Uterus (tissue), 4 donors: ENCODE data around the gene ALDH9A1. TPM values are rescaled to one million over a fixed set of nuclear protein-coding genes. Genes with fewer than 3 reads are reported as not detected.
"Not testable (repeated sequence)": the region's sequence is repeated elsewhere in the genome, so short reads cannot be mapped to it uniquely, and the experiment has no call there.

ENCODE experiments used
- DNase-seq, 2 donors: peaks; one replicate each; pipeline ENCODE4 v3.0.0-alpha.2; 2019 to 2020
- H3K27ac ChIP-seq, 2 donors: fragments of 200-600 bp; sonication (generic); 1 replicate in 1 of 2; 2 replicates in 1 of 2; pipeline ENCODE4 v1.5.1; 2016 to 2018
- H3K27me3 ChIP-seq, 2 donors: fragments of 200-600 bp; sonication (generic); one replicate each; pipeline ENCODE4 v1.5.1; 2018 to 2019; ENCODE audit warnings: control low read depth in 1 of 2
- H3K36me3 ChIP-seq, 2 donors: fragments of 200-600 bp; sonication (generic); one replicate each; pipeline ENCODE4 v1.5.1; 2019; ENCODE audit warnings: control low read depth in 1 of 2
- H3K4me1 ChIP-seq, 2 donors: fragments of 200-600 bp; sonication (generic); one replicate each; pipeline ENCODE4 v1.5.1; 2018 to 2019; ENCODE audit warnings: control low read depth in 1 of 2
- H3K4me3 ChIP-seq, 2 donors: fragments of 200-600 bp; sonication (generic); 1 replicate in 1 of 2; 2 replicates in 1 of 2; pipeline ENCODE4 v1.5.1; 2018 to 2019; ENCODE audit warnings: mild to moderate bottlenecking in 1 of 2
- H3K9me3 ChIP-seq, 2 donors: fragments of 200-600 bp; sonication (generic); one replicate each; pipeline ENCODE4 v1.5.1; 2019; ENCODE audit warnings: control low read depth in 1 of 2
- CTCF ChIP-seq, 4 experiments: fragments of 200-600 bp in 2 of 4; fragments of 450-650 bp in 2 of 4; sonication (generic) in 2 of 4; IDR thresholded peaks; one replicate each; pipeline ENCODE4 v1.5.1; 2016 to 2019; ENCODE audit warnings: antibody characterized with exemption in 4 of 4, mild to moderate bottlenecking in 2 of 4, moderate library complexity in 1 of 4
- POLR2A ChIP-seq, 2 donors: fragments of 450-650 bp; IDR thresholded peaks; one replicate each; pipeline ENCODE4 v1.6.1; 2016; ENCODE audit warnings: antibody characterized with exemption in 2 of 2, mild to moderate bottlenecking in 1 of 2, moderate library complexity in 1 of 2
- intact Hi-C: fragments of 100-400 bp; cut with DNase I; formaldehyde crosslinking; loops from one replicate; pipeline ENCODE4 v1.15.1; 2023; ENCODE audit warnings: low total_unique reads
- total RNA-seq, 4 donors: library from RNA; depleted of rRNA in 3 of 4; stranded (reverse); fragments of >200 nt in 3 of 4; gene quantifications; one replicate each; pipeline versions ENCODE4 v1.1.0 to v1.2.4, GENCODE V29; 2014 to 2023
- donor health status: DM: yes; HTN: yes; CAD: no.

Gene ALDH9A1
- total RNA-seq, 4 donors from 2014 or later: 25.4 to 105 (median 68.4) TPM

GRCh38 chr1:165737196-165737595 is 38.8 kb upstream of the ALDH9A1 start:
- Histone ChIP-seq H3K4me1 (no peaks in the 10 kb centered on the region), H3K27me3 (no peaks in the 10 kb centered on the region), H3K27ac (no peak overlapping the region), H3K9me3 (no peaks in the 10 kb centered on the region), H3K36me3 (no peaks in the 10 kb centered on the region), H3K4me3 (no peak overlapping the region)
- no peak for TF ChIP-seq POLR2A (IDR thresholded peaks at IDR 0.05)
- TF ChIP-seq CTCF (IDR thresholded peaks at IDR 0.05): no peak
- DNase-seq: no peak
- intact Hi-C loops: no loop called here

DNA sequence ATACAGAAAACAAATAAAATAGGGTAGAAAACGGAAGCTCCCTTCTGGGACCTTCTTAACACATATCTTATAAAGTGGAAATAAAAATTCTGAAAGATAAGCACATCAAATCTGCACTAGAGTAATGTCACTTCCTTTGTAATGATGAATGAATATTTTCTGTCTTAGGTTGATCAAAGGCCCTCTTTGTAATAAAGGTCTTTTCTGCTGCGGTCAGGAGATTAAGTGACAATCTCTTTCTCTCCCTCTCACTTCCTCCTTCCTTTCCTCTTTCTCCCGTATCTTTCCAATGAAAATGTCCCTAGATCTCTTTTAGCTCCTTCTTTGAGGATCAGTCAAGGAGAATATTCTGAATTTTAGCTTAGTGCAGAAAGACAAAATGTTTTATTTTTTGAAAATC is 36.5 kb upstream of the ALDH9A1 start:
- Histone ChIP-seq H3K9me3 (no peaks in the 10 kb centered on the region), H3K27ac (no peak overlapping the region), H3K36me3 (no peaks in the 10 kb centered on the region), H3K27me3 (no peaks in the 10 kb centered on the region), H3K4me3 (no peak overlapping the region), H3K4me1 (no peaks in the 10 kb centered on the region)
- no peak for TF ChIP-seq POLR2A (IDR thresholded peaks at IDR 0.05)
- no peak for TF ChIP-seq CTCF (IDR thresholded peaks at IDR 0.05)
- DNase-seq: no peak
- intact Hi-C loops: no loop called here

GRCh38 chr1:165726841-165727240 is 28.5 kb upstream of the ALDH9A1 start:
- Histone ChIP-seq H3K27me3 (no peaks in the 10 kb centered on the region), H3K36me3 (no peaks in the 10 kb centered on the region), H3K9me3 (no peaks in the 10 kb centered on the region), H3K4me1 (no peaks in the 10 kb centered on the region), H3K27ac (no peak overlapping the region), H3K4me3 (no peak overlapping the region)
- no peak for TF ChIP-seq POLR2A (IDR thresholded peaks at IDR 0.05)
- no peak for DNase-seq
- intact Hi-C loops: no loop called here

DNA sequence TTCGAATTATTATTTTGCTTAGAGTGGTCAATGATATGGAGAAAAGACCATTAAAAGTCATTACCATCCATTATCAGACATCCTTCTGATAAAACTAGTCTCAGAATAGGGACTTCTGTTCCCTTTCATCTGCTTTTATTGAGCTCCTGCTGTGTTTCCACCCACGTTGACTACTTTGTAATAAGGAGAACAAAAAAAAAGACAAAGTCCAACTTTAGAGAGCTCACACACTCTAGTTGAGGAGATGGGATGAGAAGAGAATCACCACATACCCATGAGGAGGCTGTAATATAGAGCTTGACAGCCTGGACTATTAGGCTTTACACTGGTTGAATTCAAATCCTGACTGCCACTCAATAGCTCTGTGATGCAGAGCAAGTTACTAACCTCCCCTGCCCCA is 27.8 kb upstream of the ALDH9A1 start:
- intact Hi-C loops: no loop called here
- DNase-seq: no peak
- no peak overlapping the region for H3K4me3 ChIP-seq
- no peaks in the 10 kb centered on the region for H3K9me3 ChIP-seq
- TF ChIP-seq CTCF (IDR thresholded peaks at IDR 0.05) (no peak), POLR2A (IDR thresholded peaks at IDR 0.05) (no peak)
- no peaks in the 10 kb centered on the region for H3K36me3 ChIP-seq
- H3K4me1 ChIP-seq: no peaks in the 10 kb centered on the region
- no peak overlapping the region for H3K27ac ChIP-seq
- no peaks in the 10 kb centered on the region for H3K27me3 ChIP-seq

DNA sequence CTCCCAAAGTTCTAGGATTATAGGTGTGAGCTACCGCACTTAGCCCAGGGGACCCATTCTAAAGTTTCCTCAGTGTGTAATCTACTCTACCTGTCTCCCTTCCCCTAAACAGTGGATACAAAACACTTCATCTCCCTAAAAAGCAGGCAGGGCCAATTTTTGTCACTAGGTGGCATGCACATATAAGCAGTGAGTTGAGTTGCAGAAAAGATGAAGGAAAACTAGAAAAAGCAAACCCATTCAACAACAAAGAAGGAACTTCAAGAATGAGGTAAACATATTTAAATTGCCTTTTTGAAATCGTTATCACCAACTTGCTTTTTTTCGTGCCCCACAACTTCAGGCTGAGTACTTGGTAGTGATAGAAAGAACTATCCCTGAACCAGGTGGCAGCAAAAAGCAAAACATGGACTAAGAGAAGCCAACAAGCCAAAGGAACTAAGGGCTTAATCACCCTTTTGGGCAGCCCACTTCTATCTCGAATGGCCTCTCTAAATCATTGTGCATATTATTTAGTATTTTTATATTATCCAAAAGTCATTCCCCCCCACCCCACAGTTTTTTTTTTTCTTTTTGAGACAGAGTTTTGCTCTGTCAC is 19.7 kb upstream of the ALDH9A1 start:
- Histone ChIP-seq H3K4me3 (no peak overlapping the region), H3K27ac (no peak overlapping the region), H3K4me1 (no peaks in the 10 kb centered on the region), H3K36me3 (no peaks in the 10 kb centered on the region), H3K9me3 (no peaks in the 10 kb centered on the region), H3K27me3 (no peaks in the 10 kb centered on the region)
- intact Hi-C loops: no loop called here
- DNase-seq: peak in 1 of 2 donors; percentile 19
- no peak for TF ChIP-seq POLR2A (IDR thresholded peaks at IDR 0.05)
- TF ChIP-seq CTCF (IDR thresholded peaks at IDR 0.05): peak; percentile 29 to 62 (median 52)

DNA sequence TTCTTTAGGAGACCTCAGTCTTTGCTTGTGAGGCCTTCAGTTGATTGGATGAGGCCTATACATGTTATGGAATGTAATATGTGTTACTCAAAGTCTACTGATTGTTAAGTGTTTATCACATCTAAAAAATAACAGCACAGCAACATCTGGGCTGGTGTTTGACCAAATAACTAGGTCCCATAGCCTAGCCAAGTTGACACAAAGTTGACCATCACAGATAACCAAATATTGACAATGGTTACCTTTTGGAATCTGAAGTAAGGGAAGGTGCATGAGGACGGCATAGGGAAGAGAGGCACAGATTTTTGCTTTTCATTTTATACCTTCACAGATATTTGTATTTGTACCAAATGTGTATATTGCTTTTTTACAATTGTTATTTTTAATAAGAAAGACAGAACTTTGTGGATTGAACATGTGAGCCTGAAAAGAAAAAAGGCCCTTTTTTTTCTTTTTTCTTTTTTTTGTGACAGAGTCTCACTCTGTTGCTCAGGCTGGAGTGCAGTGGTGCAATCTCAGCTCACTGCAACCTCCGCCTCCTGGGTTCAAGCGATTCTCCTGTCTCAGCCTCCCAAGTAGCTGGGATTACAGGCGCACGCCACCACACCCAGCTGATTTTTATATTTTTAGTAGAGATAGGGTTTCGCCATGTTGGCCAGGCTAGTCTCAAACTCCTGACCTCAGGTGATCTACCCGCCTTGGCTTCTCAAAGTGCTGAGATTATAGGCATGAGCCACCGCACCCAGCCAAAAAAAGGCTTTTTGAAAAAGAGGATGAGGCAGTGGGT is 18.1 kb upstream of the ALDH9A1 start:
- H3K27ac ChIP-seq, DNase-seq, H3K27me3 ChIP-seq, H3K4me1 ChIP-seq, intact Hi-C loops, H3K4me3 ChIP-seq, H3K9me3 ChIP-seq, H3K36me3 ChIP-seq: not testable (repeated sequence)
